Breast epithelium (tissue), 3 donors: Measurements from ENCODE around the gene PRX.

ENCODE experiments used
- POLR2A ChIP-seq: fragments of 450-650 bp; IDR thresholded peaks from one replicate; pipeline ENCODE4 v1.6.1; 2016; ENCODE audit warnings: antibody characterized with exemption, mild to moderate bottlenecking, moderate library complexity
- TF ChIP-seq, protein P1 (sequence below), 3 donors: fragments of 450-650 bp; IDR thresholded peaks; one replicate each; pipeline ENCODE4 v1.5.1; 2016 to 2017; ENCODE audit warnings: antibody characterized with exemption in 3 of 3, mild to moderate bottlenecking in 3 of 3, moderate library complexity in 3 of 3

DNA sequence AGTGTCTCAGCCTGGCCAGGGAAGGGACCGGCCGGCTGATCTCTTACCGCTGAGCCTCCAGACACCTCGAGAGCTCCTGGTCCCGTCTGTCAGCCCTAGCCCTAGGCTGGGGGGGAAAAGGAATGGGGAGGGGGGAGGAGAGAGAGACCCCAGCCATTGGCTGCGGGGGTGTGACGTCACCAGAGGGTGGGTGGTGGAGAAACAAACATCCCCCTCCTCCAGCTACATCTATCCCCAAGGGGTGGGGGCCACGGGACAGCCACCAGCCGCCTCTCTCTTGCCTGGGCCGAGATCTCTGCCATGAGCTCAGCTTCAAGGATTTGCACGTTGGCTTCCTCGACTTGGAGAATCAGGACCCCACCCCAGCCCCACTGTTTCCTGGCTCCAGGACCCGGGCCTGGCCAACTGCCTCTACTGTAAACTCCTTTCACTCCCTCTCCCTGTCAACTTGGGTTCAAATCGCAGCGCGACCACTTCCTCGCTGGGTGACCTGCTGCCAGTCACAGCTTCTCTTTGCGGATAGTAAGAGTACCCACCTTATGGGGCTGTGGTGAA is at the start of gene PRX:
- TF ChIP-seq, protein P1, sequence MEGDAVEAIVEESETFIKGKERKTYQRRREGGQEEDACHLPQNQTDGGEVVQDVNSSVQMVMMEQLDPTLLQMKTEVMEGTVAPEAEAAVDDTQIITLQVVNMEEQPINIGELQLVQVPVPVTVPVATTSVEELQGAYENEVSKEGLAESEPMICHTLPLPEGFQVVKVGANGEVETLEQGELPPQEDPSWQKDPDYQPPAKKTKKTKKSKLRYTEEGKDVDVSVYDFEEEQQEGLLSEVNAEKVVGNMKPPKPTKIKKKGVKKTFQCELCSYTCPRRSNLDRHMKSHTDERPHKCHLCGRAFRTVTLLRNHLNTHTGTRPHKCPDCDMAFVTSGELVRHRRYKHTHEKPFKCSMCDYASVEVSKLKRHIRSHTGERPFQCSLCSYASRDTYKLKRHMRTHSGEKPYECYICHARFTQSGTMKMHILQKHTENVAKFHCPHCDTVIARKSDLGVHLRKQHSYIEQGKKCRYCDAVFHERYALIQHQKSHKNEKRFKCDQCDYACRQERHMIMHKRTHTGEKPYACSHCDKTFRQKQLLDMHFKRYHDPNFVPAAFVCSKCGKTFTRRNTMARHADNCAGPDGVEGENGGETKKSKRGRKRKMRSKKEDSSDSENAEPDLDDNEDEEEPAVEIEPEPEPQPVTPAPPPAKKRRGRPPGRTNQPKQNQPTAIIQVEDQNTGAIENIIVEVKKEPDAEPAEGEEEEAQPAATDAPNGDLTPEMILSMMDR (IDR thresholded peaks at IDR 0.05) = no peak
- no peak for TF ChIP-seq POLR2A
